SK-N-MC (cell line): ENCODE data around the gene BCAS3.
"Not testable (repeated sequence)": the region's sequence is repeated elsewhere in the genome, so short reads cannot be mapped to it uniquely, and the experiment has no call there.

Experiments
- DNase-seq: peaks from one replicate; pipeline ENCODE4 v3.0.0-alpha.2; 2011; ENCODE audit warnings: low read depth, low spot score
- H3K27ac ChIP-seq: fragments of 200-600 bp; sonication (generic); 2 replicates; pipeline ENCODE4 v1.5.1; 2016; ENCODE audit warnings: mixed run types
- H3K36me3 ChIP-seq: fragments of 200-600 bp; sonication (generic); 2 replicates; pipeline ENCODE4 v1.6.1; 2017; ENCODE audit warnings: antibody characterized with exemption, low read length, mixed read lengths; ENCODE audit not compliant: insufficient read depth
- H3K4me3 ChIP-seq: fragments of 200-600 bp; sonication (generic); 2 replicates; pipeline ENCODE4 v1.5.1; 2016
- H3K9ac ChIP-seq: fragments of 200-600 bp; sonication (generic); 2 replicates; pipeline ENCODE4 v1.8.0; 2017; ENCODE audit warnings: mixed run types, mixed read lengths; ENCODE audit not compliant: insufficient read length
- H3K9me3 ChIP-seq: fragments of 200-600 bp; sonication (generic); 2 replicates; pipeline ENCODE4 v1.6.1; 2017; ENCODE audit warnings: low read depth, mild to moderate bottlenecking, antibody characterized with exemption, low read length, moderate library complexity, mixed read lengths
- EZH2 ChIP-seq: fragments of 200-600 bp; sonication (generic); IDR thresholded peaks from one replicate; pipeline ENCODE4 v1.6.1; 2017; ENCODE audit warnings: antibody characterized with exemption
- FOXP2 ChIP-seq: optimal IDR thresholded peaks from 2 replicates; pipeline ENCODE3; 2011; ENCODE audit warnings: mild to moderate bottlenecking, moderate library complexity; ENCODE audit not compliant: insufficient read depth; ENCODE audit errors: extremely low read length, control extremely low read depth
- POLR2AphosphoS5 ChIP-seq: IDR thresholded peaks from 2 replicates; pipeline ENCODE4 v1.6.1; 2012; ENCODE audit warnings: mild to moderate bottlenecking, low read depth, low read length, borderline replicate concordance

BCAS3 gene

DNA sequence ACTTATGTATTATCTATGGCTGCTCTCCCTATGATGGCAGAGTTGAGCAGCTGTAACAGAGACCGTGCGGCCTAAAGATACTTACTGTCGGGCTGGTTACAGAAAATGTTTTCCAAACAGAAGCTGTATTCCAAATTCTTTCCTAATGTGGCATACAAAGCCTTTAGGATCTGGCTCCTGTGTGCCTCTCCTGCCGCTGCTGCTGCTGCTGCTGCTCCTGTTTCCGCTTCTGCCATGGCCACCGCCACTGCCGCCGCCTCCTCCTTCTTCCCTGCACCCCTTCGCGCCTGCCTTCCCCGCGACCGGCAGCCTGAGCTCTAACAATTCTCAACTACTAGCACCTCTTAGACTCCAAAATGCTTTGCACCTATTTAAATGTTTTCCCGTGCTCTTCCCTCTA lies 458.1 kb downstream of the BCAS3 start:
- Histone ChIP-seq H3K4me3 (no peak overlapping the region), H3K9me3 (no peaks in the 10 kb centered on the region), H3K27ac (no peak overlapping the region), H3K36me3 (no peaks in the 10 kb centered on the region), H3K9ac (no peak overlapping the region)
- TF ChIP-seq POLR2AphosphoS5 = no peak
- no peak for TF ChIP-seq FOXP2
- TF ChIP-seq EZH2 = no peak
- DNase-seq = no peak

DNA sequence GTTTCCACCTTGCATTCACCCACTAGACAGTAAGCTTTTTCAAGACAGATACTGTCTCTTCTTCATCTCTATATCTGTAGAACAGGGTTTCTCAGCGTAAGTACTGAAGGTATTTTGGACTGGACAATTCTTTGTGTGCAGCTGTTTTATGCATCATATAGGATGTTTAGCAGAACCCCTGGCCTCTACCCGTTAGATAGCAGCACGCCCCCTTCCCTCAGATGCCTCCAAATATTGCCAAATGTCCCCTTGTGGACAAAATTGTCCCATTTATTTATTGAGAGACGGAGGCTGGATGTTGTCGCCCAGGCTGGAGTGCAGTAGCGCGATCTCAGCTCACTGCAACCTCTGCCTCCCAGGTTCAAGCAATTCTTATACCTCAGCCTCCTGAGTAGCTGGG lies 458.6 kb downstream of the BCAS3 start:
- no peak overlapping the region for H3K9ac ChIP-seq
- no peaks in the 10 kb centered on the region for H3K9me3 ChIP-seq
- no peak for DNase-seq
- H3K27ac ChIP-seq = no peak overlapping the region
- no peak overlapping the region for H3K4me3 ChIP-seq
- no peaks in the 10 kb centered on the region for H3K36me3 ChIP-seq
- TF ChIP-seq FOXP2 (no peak), POLR2AphosphoS5 (no peak), EZH2 (no peak)

DNA sequence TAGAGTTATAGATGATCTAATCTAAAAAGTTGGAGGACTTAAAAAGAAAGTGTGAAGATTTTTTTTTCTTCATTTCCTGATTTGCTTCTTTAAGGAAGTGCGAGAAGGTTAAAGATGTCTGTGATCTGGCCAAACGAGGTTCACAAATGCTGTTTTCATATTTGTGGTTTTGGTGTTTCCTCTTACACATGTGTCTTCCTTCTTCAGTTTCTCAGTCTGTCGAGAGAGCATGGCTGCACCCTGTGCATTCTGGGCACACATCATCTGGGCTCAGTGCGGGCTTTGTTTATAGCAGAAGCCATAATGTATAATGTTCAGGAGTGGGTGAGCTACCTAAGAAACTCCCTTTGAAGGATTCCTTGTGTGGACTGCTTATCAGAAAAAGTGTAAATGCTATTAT lies 461.6 kb downstream of the BCAS3 start:
- Histone ChIP-seq H3K9ac (no peak overlapping the region), H3K4me3 (0 out of 2 replicates have a peak overlapping the region, but pooled peaks have one; percentile 1)

DNA sequence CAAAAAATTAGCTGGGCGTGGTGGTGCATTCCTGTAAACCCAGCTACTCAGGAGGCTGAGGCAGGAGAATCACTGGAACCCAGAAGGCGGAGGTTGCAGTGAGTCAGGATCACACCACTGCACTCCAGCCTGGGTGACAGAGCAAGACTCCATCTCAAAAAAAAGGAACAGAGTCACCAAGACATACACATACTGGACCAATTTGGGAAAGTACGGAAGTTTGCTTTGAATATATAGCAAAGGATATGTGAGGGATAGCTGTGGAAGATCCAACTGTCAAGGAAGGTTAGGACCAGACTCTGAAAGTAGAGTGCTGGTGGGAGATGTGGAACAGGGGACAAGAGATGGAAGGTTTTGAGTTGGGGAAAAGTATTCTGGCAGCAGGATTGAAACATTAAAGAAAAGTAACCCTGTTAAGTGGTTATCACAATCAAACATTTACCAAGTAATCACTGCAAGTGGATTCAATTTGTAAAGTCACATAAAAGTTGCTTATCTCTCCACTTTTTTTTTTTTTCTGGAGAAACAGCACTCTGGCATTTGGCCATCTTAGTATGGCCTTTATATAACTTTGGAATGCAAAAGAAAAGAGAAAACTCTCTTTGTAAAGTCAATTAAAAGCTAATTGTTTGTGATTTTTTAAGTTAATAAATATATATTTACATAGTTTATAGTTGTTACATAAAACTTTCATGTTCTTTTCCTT lies 462.6 kb downstream of the BCAS3 start:
- Histone ChIP-seq H3K9me3 (no peaks in the 10 kb centered on the region), H3K27ac (no peak overlapping the region), H3K9ac (no peak overlapping the region), H3K36me3 (no peaks in the 10 kb centered on the region), H3K4me3 (no peak overlapping the region)
- DNase-seq = no peak
- TF ChIP-seq POLR2AphosphoS5 = no peak
- no peak for TF ChIP-seq EZH2
- TF ChIP-seq FOXP2 = no peak

More for the DNA sequence above, 461.6 kb downstream of the BCAS3 start:
- Histone ChIP-seq H3K36me3 (no peaks in the 10 kb centered on the region), H3K9me3 (no peaks in the 10 kb centered on the region), H3K27ac (no peak overlapping the region)
- TF ChIP-seq EZH2 (no peak), POLR2AphosphoS5 (no peak), FOXP2 (no peak)
- DNase-seq = peak; percentile 26

DNA sequence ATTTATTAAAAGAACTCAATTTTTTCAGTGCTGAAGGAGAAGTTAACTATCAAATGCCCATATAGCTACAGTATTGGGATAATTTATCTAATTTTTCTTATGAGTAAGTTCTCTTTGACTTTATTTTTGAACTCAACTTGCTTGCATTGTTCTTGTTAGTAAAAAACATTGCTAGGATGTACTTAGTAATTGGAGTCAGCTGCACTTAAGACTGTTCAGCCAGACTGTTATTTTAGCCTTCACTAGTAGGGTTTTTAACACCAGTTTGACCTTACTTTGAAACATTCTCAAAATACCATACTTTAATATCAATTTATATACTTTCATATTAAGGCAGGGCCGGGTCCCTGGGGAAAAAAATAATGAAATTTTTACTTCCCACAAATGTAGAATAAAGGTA lies 465.4 kb downstream of the BCAS3 start:
- Histone ChIP-seq H3K9ac (no peak overlapping the region), H3K36me3 (no peaks in the 10 kb centered on the region), H3K27ac (no peak overlapping the region), H3K9me3 (no peaks in the 10 kb centered on the region), H3K4me3 (no peak overlapping the region)
- TF ChIP-seq EZH2 (no peak), FOXP2 (no peak), POLR2AphosphoS5 (no peak)
- DNase-seq = no peak

DNA sequence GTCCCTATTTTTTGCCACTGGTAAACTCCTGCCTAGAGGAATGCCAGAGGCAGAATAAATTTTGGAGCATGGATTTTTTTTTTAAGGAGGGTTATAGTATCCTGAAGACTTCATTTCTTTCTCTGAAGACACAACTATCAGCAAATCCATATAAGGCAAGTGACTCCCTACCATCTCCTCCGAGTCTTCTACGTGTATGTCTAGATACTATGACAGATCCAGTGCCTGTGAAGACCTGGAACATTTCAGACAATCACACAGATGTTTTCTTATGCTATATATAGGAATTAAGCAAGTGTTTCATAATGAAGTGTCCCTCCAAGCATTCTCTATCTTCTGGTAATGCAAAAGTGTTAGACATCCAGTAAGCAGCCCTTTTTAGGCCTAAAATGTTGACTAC lies 466.5 kb downstream of the BCAS3 start:
- TF ChIP-seq POLR2AphosphoS5 (no peak), FOXP2 (no peak), EZH2 (no peak)
- H3K36me3 ChIP-seq = no peaks in the 10 kb centered on the region
- no peak overlapping the region for H3K9ac ChIP-seq
- no peak for DNase-seq
- H3K4me3 ChIP-seq = no peak overlapping the region
- H3K27ac ChIP-seq = no peak overlapping the region
- no peaks in the 10 kb centered on the region for H3K9me3 ChIP-seq

DNA sequence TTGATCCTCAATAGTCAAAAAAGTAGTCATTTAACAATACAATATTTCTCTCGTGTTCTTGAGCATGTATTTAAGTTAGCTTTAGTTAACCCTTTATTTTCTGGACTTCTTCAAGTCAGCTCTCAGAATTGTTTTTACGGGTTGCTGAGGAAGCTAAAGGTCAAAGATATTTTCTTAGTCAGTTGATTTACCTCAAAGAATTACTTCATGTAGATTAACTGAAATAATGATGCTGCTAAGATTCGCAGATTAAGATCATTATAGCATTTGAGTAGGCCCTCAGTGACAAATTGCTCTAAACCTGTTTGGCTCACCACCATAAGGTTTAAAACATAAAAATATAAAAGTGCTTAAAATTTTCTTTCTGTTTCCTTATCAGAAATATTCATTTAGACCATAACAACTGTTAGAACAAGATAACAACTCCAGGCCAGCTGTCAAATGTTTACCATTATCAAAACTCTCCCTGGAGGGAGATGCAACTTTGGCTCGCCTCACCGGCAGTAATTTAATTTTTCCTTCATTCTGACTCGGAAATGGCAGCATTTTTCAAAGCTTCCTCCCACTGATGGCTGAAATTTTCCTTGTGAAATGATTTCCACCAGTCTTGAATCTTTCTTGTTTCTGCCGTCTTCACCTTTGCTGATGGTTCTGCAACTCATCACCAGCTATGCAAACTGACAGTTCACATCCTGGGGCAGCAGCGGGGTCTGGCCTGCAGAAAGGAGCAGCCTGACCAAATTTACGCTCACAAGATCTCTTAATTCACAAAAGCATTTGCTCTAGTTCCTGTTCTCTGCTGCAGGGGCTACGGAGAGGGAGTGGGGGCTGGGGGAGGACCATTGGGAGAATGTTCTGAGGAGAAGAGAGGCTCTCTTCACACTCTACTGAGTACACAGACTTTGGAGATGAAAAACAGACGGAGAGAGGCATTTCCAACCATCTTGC lies 467.2 kb downstream of the BCAS3 start:
- Histone ChIP-seq H3K4me3 (no peak overlapping the region), H3K9ac (no peak overlapping the region), H3K27ac (no peak overlapping the region), H3K9me3 (no peaks in the 10 kb centered on the region), H3K36me3 (no peaks in the 10 kb centered on the region)
- DNase-seq = no peak
- TF ChIP-seq EZH2 (no peak), POLR2AphosphoS5 (no peak), FOXP2 (no peak)

DNA sequence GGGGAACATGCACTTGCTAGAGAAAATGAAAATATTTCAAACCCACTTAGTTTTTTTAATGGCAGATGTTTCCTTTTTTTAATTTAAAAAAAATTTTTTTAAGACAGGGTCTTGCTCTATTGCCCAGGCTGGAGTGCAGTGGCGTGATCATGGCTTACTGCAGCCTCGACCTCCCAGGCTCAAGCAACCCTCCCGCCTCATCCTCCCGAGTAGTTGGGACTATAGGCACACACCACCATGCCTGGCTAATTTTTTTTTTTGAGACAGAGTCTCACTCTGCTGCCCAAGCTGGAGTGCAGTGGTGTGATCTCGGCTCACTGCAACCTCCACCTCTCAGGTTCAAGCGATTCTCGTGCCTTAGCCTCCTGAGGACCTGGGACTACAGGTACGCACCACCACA lies 469.2 kb downstream of the BCAS3 start:
- DNase-seq = not testable (repeated sequence)

DNA sequence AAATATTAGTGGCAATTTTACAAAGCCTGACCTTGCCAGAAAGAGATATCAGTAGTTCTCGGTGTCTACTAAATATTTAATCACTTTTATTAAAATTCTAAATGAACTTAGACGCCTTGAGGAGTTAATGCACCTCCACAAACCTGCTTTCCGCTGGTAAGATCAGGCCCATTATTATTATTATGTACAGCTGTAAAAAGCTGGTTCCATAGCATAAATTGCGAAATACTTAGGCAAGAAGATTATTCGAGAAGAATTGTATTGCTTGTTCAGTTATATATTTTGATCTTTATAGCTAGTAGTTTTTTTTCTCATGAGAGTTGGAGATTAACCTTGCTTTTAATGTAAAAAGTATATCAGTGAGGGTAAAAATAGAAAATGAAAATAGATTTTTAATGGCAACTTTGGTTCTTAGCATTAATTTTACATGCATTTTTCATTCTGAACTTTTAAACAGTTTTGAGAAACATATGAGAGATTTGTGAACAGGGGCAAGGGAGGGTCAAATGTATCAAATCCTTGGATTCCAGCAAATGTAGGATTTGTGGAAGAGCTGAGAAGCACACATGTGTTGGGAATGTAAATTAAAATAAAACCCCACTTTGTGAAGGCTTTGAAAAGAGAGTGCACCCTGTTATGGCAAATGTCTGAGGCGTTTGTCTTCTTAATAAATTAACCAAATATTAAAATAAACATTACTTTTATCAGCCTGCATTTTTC lies 471.6 kb downstream of the BCAS3 start:
- no peaks in the 10 kb centered on the region for H3K36me3 ChIP-seq

More for the DNA sequence above, 469.2 kb downstream of the BCAS3 start:
- H3K9me3 ChIP-seq, H3K27ac ChIP-seq, H3K4me3 ChIP-seq, H3K9ac ChIP-seq, H3K36me3 ChIP-seq: not testable (repeated sequence)

More for the DNA sequence above, 471.6 kb downstream of the BCAS3 start:
- H3K4me3 ChIP-seq = no peak overlapping the region
- DNase-seq = no peak
- H3K9me3 ChIP-seq = no peaks in the 10 kb centered on the region
- no peak overlapping the region for H3K9ac ChIP-seq
- TF ChIP-seq EZH2 (no peak), POLR2AphosphoS5 (no peak), FOXP2 (no peak)
- no peak overlapping the region for H3K27ac ChIP-seq
